Tibial nerve (tissue), 4 donors: ENCODE measurements around the gene ATP8A1. TPM values are rescaled to one million over a fixed set of nuclear protein-coding genes. Genes with fewer than 3 reads are reported as not detected.
A peak's percentile ranks its signal among the peaks of the same experiment; 100 is the strongest.

ENCODE experiments used
- DNase-seq, 2 donors: peaks; one replicate each; pipeline ENCODE4 v3.0.0-alpha.2; 2019; ENCODE audit warnings: low spot score in 2 of 2
- H3K27ac ChIP-seq, 4 donors: fragments of 200-600 bp; sonication (generic) in 3 of 4; one replicate each; pipeline ENCODE4 v1.5.1; 2017 to 2019; ENCODE audit warnings: mild to moderate bottlenecking in 1 of 4
- H3K27me3 ChIP-seq, 2 donors: fragments of 200-600 bp; sonication (generic) in 1 of 2; one replicate each; pipeline versions ENCODE4 v1.5.1 to v1.6.0; 2017 to 2019
- H3K36me3 ChIP-seq, 3 donors: fragments of 200-600 bp; sonication (generic); one replicate each; pipeline ENCODE4 v1.5.1; 2018 to 2019
- H3K4me1 ChIP-seq, 4 donors: fragments of 200-600 bp; sonication (generic) in 3 of 4; one replicate each; pipeline ENCODE4 v1.5.1; 2017 to 2019
- H3K4me3 ChIP-seq, 4 donors: fragments of 200-600 bp; sonication (generic) in 3 of 4; one replicate each; pipeline ENCODE4 v1.5.1; 2017 to 2019; ENCODE audit warnings: mild to moderate bottlenecking in 1 of 4, moderate library complexity in 1 of 4
- H3K9me3 ChIP-seq, 4 donors: fragments of 200-600 bp; sonication (generic) in 3 of 4; one replicate each; pipeline ENCODE4 v1.5.1; 2017 to 2019
- EP300 ChIP-seq, 2 donors: sonication (generic); formaldehyde crosslinking; IDR thresholded peaks; one replicate each; pipeline ENCODE4 v1.6.1; 2017; ENCODE audit warnings: antibody characterized with exemption in 2 of 2, mild to moderate bottlenecking in 1 of 2
- POLR2A ChIP-seq, 2 donors: fragments of 450-650 bp; IDR thresholded peaks; one replicate each; pipeline ENCODE4 v1.6.1; 2017; ENCODE audit warnings: antibody characterized with exemption in 2 of 2, mild to moderate bottlenecking in 2 of 2, moderate library complexity in 2 of 2
- WGBS, 2 donors: methylation state at CpG; one replicate each; pipeline ENCODE4 v1.1.5; 2018; 5-methylcytosine and 5-hydroxymethylcytosine counted together
- total RNA-seq, 4 donors: library from RNA; depleted of rRNA; stranded (reverse); fragments of >200 nt; gene quantifications; one replicate each; pipeline ENCODE4 v1.1.0, GENCODE V29; 2016
- TF ChIP-seq, protein P1 (sequence below), 5 experiments: fragments of 200-600 bp in 3 of 5; fragments of 450-650 bp in 2 of 5; sonication (generic) in 3 of 5; IDR thresholded peaks; one replicate each; pipeline ENCODE4 v1.5.1; 2016 to 2019; ENCODE audit warnings: antibody characterized with exemption in 5 of 5, mild to moderate bottlenecking in 3 of 5, moderate library complexity in 2 of 5

ATP8A1 gene
- total RNA-seq, 4 donors from 2014 or later = 57.9 to 79.7 (median 64.9) TPM

DNA sequence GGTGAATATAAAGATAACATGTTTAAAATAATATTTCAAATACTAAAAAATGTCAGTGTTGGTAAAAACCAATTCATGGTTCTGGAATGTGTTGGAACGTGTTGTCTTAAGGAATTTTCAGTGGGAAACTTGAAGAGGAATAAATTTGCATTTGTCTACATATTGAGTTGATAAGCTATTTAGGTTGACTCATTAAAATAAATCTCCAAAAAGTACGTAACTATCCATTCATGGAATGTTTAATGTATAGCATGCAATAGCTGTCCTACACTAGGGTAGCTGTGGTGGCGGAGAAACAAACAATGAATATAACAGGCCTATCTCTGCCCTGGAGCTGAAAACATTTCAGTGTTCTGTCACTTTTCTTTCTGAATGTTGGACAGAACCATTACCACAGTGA is 239.4 kb downstream of the ATP8A1 start:
- 72 to 82% methylated on average over 3 of the region's 3 CpGs for WGBS, 2 donors
- H3K9me3 ChIP-seq = no peaks in the 10 kb centered on the region
- H3K4me1 ChIP-seq = no peaks in the 10 kb centered on the region
- H3K4me3 ChIP-seq = no peak overlapping the region
- H3K36me3 ChIP-seq = peaks cover 0 to 32% (median 0%) of the 10 kb centered on the region in 3 donors
- no peak for TF ChIP-seq POLR2A (IDR thresholded peaks at IDR 0.05)
- TF ChIP-seq, protein P1, sequence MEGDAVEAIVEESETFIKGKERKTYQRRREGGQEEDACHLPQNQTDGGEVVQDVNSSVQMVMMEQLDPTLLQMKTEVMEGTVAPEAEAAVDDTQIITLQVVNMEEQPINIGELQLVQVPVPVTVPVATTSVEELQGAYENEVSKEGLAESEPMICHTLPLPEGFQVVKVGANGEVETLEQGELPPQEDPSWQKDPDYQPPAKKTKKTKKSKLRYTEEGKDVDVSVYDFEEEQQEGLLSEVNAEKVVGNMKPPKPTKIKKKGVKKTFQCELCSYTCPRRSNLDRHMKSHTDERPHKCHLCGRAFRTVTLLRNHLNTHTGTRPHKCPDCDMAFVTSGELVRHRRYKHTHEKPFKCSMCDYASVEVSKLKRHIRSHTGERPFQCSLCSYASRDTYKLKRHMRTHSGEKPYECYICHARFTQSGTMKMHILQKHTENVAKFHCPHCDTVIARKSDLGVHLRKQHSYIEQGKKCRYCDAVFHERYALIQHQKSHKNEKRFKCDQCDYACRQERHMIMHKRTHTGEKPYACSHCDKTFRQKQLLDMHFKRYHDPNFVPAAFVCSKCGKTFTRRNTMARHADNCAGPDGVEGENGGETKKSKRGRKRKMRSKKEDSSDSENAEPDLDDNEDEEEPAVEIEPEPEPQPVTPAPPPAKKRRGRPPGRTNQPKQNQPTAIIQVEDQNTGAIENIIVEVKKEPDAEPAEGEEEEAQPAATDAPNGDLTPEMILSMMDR (IDR thresholded peaks at IDR 0.05) = no peak
- TF ChIP-seq EP300 (IDR thresholded peaks at IDR 0.05) = no peak
- no peak for DNase-seq
- no peak overlapping the region for H3K27ac ChIP-seq
- H3K27me3 ChIP-seq = no peaks in the 10 kb centered on the region

DNA sequence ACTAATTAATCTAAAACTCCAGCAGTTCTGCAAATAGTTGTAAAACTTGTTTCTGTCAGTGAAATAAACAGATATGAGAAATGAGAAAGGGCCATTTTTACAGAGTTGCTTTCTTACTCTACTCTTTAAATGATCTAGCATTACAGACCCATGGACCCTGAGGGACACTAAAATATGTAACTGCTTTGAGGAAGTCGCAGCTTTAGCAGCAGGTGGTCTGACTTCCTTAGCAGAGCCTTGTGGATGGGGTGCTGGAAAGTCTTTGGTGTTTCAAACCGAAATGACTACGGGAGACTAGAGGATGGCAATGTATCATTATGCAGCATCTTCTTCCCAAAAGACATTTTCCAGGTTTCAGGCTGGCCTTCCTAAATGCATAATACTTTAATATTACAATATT is 240.9 kb downstream of the ATP8A1 start:
- no peaks in the 10 kb centered on the region for H3K9me3 ChIP-seq
- H3K4me1 ChIP-seq = peaks cover 0 to 4% (median 0%) of the 10 kb centered on the region in 4 donors
- TF ChIP-seq EP300 (IDR thresholded peaks at IDR 0.05) (no peak), POLR2A (IDR thresholded peaks at IDR 0.05) (no peak)
- DNase-seq = no peak
- H3K27me3 ChIP-seq = no peaks in the 10 kb centered on the region
- H3K27ac ChIP-seq = no peak overlapping the region
- WGBS, 2 donors = 53 to 61% methylated on average over 3 of the region's 3 CpGs
- peaks cover 0 to 16% (median 0%) of the 10 kb centered on the region in 3 donors for H3K36me3 ChIP-seq
- H3K4me3 ChIP-seq = no peak overlapping the region

DNA sequence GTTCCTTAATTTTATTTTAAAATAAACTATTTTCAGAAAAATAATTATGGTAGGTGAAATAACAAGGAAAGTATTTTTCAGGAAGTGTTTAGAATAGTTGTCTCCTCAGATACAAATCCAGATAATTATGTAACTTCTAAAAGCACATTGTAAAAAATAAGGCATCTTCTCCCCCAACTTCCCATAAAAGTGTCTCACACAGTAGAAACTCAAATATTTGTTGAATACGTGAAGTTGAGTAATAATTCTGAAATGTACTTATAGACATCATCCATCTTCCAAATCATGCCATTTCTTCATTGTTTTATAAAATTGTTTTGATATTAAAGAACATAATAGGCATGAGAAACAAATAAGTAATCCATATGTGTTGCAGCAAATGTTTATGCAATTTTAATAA is 241.6 kb downstream of the ATP8A1 start:
- WGBS, 2 donors = 80 to 83% methylated on average over 1 of the region's 1 CpG
- Histone ChIP-seq H3K36me3 (peaks cover 0 to 14% (median 0%) of the 10 kb centered on the region in 3 donors), H3K27ac (no peak overlapping the region), H3K4me3 (no peak overlapping the region), H3K4me1 (peaks cover 0 to 4% (median 0%) of the 10 kb centered on the region in 4 donors), H3K27me3 (no peaks in the 10 kb centered on the region), H3K9me3 (no peaks in the 10 kb centered on the region)
- TF ChIP-seq, protein P1 (IDR thresholded peaks at IDR 0.05) = no peak
- no peak for TF ChIP-seq POLR2A (IDR thresholded peaks at IDR 0.05)
- no peak for TF ChIP-seq EP300 (IDR thresholded peaks at IDR 0.05)
- no peak for DNase-seq

DNA sequence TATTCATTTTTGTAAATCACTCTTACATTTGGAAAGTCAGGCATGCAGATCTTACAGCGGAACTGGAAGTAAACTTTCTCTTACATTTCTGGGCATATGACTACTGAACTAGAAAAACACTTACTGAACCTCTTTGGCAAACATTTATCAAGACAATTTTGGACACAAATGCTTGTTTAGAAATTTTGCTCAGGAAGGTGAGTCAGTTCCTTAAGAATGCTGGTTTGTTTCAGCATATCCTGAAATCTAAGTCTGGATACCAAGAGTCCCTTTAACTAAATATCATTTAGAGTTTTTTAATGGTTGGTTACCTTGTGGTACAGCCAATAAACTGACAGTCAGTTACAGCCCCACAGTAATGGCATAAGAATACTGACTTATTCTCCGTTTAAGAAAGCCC is 244.7 kb downstream of the ATP8A1 start:
- H3K27ac ChIP-seq = peak overlapping the region in 2 of 4 donors; percentile 42
- no peaks in the 10 kb centered on the region for H3K9me3 ChIP-seq
- peaks cover 0 to 4% (median 0%) of the 10 kb centered on the region in 4 donors for H3K4me1 ChIP-seq
- no peaks in the 10 kb centered on the region for H3K36me3 ChIP-seq
- peak in 1 of 2 donors; percentile 17 for TF ChIP-seq EP300 (IDR thresholded peaks at IDR 0.05)
- TF ChIP-seq POLR2A (IDR thresholded peaks at IDR 0.05) = no peak
- TF ChIP-seq, protein P1 (IDR thresholded peaks at IDR 0.05) = no peak
- no peak for DNase-seq
- WGBS, 2 donors = 58 to 59% methylated on average over 2 of the region's 2 CpGs
- H3K27me3 ChIP-seq = no peaks in the 10 kb centered on the region
- no peak overlapping the region for H3K4me3 ChIP-seq

DNA sequence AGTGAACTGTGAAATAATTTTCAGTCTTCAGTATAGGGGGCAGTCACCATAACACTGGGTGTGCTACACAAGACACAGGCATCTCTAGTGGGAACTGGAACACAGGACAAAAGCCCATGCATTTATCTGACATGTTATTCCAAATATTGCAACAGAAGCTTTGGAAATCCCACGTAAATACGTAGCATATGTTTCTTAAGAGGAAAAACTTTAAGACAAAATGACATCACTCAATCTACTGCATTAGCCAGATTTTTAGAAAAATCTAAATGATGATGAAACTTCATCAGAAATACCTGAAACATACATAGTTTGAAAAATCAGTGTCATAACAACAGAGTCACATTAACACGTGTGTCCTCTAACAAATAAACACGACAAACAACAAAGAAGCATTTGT is 245.1 kb downstream of the ATP8A1 start:
- Histone ChIP-seq H3K4me1 (peaks cover 0 to 4% (median 0%) of the 10 kb centered on the region in 4 donors), H3K27me3 (no peaks in the 10 kb centered on the region), H3K27ac (peak overlapping the region in 1 of 4 donors; percentile 42), H3K36me3 (no peaks in the 10 kb centered on the region), H3K4me3 (no peak overlapping the region), H3K9me3 (no peaks in the 10 kb centered on the region)
- DNase-seq = no peak
- TF ChIP-seq, protein P1 (IDR thresholded peaks at IDR 0.05) = no peak
- TF ChIP-seq POLR2A (IDR thresholded peaks at IDR 0.05) (no peak), EP300 (IDR thresholded peaks at IDR 0.05) (no peak)
- 72 to 76% methylated on average over 4 of the region's 4 CpGs for WGBS, 2 donors

DNA sequence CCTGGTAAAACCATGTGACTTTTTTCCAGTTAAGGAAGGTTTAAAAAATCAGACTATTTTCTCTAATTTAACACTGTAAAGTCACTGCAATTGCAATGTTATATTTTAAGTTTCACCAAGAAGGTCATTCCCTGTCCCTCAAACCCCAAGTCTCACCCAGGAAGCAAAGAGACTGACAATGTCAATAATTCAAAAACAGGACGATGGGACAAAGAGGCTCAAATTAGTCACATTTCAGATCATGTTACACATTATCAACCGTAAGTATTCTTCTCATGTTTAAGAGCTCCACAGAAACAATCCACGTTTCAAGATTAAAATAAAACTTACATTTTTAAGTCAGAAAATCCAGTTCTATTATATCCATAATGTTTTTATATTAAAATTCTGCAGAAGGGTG is 246.5 kb downstream of the ATP8A1 start:
- TF ChIP-seq POLR2A (IDR thresholded peaks at IDR 0.05) = no peak
- TF ChIP-seq, protein P1 (IDR thresholded peaks at IDR 0.05) = no peak
- Histone ChIP-seq H3K4me3 (no peak overlapping the region), H3K36me3 (peaks cover 0 to 7% (median 0%) of the 10 kb centered on the region in 3 donors), H3K4me1 (peaks cover 0 to 4% (median 0%) of the 10 kb centered on the region in 4 donors), H3K27ac (no peak overlapping the region), H3K9me3 (no peaks in the 10 kb centered on the region), H3K27me3 (no peaks in the 10 kb centered on the region)
- no peak for DNase-seq
- WGBS, 2 donors = 49 to 54% methylated on average over 3 of the region's 3 CpGs
